ENCODE data around the gene VASH1. TPM values are rescaled to one million over a fixed set of nuclear protein-coding genes. Genes with fewer than 3 reads are reported as not detected.

VASH1 gene
- total RNA-seq, 1 experiment from 2014 or later: not detected

DNA sequence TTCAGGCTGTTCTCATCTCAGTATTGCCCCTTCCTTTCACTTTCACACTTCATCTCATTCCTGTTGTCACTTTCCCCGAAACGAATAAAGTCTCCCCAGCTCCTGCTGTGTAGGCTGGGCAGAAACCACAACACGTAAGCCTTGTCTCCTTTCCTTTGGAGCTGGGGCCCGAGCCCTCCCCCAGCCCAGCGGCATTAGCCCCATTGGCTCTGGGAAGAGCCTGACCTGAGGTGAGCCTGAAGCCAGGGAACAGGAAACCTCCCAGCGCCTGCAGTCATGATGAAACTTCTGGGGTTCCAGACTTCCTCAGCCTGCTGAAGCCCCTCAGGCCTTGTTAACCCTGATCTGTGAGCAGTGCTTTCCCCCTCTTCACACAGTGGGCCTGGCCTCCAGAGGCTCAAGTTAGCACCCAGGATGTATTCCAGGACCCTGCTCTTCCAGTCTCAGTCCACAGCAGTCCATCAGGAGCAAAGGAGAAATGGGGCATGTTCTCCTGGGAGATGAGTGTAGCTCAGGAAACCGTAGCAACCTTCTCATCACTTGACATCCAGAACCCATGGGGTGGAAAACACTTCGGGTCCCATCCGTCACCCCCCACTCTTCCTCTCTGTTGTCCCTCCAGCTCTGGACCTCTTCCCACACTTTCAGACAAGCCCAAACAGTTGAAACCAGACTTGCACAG lies 21.8 kb downstream of the VASH1 start:
- no peak for DNase-seq (ENCODE audit: low spot score)

DNA sequence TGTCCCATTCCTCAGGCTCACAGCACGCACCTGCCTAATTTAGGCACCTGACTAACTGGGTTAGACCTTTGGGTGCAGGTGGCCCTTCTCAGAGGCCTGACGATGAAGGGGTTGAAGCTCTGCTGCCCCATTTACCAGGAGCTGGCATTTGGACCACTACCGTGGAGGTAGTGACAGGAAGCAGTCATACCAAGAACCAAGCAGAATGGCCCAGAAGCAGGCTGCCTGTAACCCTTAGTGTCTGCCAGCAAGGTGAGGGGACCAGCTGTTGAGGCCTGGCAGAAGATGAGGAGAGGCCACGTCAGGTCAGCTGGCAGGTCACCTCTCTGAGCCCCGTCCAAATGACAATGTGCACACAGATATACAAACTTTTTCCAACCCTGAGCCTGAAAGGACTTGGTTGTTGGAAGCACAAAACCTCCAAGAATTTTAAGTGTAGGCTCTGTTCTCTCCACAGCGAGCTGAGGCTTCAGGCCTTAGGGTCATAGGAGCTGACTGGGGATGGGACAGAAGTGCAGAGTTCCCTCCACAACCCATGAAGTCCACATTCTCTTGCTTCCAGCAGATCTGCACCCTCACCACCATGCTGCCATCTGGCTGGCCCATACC lies 23.1 kb downstream of the VASH1 start:
- no peak for DNase-seq (ENCODE audit: low spot score)

DNA sequence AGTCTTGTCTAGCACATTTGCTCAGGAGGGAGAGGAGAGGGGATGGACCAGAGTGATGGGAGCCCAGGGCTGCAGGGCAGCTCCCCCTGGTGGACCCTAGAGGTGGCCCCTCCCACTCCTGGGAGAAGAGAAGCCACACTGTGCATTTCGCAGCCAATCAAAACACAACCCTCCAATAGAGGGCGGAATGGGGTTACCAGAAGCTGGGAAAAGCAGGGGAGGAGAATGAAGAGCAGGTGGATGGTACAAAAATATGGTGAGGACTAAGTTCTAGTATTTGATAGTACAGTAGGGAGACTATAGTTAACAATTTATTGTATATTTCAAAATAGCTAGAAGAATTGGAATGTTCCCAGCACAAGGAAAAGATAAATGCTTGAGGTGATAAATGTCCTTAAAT lies 23.6 kb downstream of the VASH1 start:
- peak; percentile 79 for DNase-seq (ENCODE audit: low spot score)

DNA sequence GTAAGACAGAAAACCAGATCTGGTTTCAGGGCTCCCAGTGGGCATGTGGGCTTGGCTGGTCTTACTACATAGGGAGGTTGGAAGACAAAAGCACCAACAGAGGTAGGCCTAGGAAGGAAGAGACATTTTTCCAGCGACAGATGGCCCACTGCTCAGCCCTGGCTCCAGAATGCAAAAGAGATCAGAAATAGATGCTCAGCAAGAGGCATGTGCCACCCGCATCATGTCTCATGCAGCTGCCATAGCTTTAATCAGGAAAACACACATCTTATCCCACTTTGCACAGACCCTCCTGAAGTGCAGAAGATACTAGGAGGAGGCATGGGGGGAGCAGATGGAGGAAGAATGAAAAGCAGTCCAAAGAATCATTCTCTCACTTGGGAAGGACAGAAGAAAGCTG lies 25.3 kb downstream of the VASH1 start:
- DNase-seq (ENCODE audit: low spot score): no peak

DNA sequence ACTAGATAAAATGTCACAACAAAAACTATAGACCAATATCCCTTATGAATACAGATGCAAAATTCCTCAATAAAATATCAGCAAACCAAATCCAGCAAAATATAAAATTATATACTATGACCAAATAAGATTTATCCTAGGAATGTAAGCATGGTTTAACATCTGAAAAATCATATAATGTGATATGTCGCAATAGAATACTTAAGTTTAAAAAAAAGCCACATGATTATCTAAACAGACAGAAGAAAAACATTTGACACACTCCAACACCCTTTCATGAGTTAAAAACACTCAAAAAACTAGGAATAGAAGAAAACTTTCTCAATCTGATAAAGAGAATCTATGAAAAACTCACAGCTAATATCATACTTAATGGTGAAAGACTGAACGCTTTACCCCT lies 31.2 kb downstream of the VASH1 start:
- no peak for DNase-seq (ENCODE audit: low spot score)

DNA sequence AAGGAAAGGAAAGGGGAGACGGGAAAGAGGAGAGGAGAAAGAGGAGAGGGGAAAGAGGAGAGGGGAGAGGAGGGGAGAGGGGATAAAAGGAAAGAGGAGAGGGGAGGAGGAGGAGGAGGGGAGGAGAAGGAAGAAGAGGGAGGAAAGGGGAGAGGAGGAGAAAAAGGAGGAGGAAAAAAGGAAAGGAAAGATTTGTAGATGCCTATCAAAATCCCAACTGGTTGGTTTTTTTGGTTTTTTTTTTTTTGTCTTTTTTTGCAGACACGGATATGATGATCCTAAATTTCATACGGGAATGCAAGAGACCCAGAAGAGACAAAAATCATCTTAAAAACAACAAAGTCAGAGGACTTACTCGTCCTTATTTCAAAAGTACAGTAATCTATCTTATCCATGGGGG lies 32.1 kb downstream of the VASH1 start:
- no peak for DNase-seq (ENCODE audit: low spot score)

DNA sequence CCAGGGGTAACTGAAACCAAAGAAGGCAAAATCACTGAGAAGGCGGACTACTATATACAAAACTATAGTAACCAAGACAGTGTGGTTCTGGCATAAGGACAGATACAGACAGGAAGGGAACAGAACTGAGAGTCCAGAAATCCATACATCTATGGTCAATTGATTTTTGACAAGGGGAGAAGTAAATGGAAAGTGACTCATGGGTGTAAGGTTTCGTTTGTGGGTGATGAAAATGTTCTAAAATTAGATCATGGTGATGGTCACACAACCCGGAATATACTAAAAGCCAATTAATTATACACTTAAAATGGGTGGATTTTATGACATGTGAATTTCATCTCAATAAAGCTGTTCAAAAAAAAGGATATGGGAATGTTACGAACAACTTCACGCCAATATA lies 32.7 kb downstream of the VASH1 start:
- DNase-seq (ENCODE audit: low spot score): no peak

DNA sequence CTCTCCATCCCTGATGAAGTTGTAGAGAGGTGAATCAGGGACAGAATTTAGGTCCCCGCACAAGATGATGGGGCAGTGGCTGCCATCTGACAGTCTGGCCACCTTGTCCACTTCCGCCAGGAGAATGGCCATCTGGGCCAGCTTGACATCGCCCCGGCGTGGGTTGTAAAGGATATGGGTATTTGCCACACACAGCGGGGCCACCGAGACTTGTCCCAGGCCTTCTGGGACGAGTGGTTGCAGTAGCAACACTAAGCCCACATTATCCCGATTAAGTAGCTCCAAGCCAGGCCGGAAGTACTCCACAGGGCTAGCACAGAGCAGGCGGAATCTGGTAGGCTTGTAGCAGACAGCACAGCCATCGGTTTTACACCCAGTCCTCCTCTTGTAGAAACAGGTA lies 45.2 kb downstream of the VASH1 start:
- no peak for DNase-seq (ENCODE audit: low spot score)

DNA sequence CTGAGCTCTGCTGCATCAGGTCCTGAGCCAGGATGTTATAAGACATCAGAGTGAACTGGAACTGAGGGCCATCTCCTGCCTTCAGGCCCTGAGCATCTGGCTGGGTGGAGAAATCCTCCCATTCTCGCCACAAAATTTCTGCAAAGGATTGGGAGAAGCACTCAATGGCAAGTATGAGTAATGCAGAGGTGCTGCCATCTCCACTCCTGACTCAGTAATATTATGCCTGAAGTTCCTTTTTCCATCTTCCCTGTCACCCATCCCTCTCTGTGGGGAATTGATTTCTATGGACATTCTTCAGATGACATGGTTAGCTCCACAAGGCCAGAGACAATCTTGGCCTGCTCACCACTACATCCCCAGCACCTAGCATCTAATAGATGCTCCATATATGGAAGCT lies 46.7 kb downstream of the VASH1 start:
- DNase-seq (ENCODE audit: low spot score): no peak

DNA sequence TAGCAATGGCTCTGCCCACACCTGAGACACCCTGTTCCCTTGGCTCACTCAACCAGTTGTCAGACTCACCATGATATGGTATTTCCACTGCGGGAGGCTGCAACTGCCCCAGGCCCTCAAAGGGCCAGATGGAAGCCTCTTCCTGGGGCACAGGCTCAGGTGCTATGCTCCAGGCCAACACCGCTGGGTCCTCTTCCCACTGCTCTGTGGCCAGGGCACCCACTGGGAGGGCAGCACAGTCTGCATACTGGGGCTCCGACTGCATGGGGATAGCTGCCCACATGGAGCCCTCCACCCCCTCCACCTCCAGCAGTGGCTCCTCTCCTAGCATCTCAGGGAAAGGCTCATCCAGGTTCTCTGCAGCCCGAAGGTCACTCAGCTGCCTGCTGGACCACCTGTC lies 47.7 kb downstream of the VASH1 start:
- DNase-seq (ENCODE audit: low spot score): no peak

DNA sequence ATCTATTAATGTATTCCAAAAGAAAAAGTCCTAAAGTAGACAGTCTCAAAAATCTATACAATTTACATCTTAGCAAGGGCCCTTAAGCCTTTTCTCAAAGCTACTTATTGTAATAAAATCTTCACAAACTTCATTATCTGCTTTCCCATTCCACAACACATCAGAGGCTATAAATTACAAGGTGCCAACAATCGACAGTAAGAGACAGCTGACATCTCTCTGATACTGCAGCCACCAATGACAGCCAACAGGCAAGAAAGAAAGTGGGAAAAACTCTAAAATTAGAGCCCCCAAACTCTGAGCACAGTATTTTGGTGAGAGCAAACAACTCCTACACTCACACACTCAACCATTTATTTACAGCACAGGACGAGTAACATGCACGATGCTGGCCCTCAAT lies 49.3 kb downstream of the VASH1 start:
- DNase-seq (ENCODE audit: low spot score): no peak

DNA sequence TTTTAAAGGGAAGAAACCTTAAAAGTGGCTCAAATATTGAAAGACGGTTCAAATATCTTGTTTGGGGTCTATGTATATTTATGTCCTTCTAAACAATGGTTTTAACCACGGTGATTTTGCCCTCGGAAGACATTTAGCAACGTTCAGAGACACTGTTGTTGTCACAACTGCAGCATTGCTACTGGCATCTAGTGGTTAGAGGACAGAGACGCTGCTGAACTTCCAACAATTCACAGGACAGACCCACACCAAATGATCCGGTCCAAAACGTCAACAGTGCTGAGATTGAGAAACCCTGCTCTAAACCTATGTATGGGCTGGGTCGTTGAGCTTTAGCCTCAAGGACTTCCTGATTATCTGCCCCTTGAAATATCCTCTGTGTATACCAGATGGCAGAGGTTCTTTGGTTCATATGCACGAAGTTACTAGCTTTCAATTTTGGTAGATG lies 49.7 kb downstream of the VASH1 start:
- DNase-seq (ENCODE audit: low spot score): peak; percentile 27

DNA sequence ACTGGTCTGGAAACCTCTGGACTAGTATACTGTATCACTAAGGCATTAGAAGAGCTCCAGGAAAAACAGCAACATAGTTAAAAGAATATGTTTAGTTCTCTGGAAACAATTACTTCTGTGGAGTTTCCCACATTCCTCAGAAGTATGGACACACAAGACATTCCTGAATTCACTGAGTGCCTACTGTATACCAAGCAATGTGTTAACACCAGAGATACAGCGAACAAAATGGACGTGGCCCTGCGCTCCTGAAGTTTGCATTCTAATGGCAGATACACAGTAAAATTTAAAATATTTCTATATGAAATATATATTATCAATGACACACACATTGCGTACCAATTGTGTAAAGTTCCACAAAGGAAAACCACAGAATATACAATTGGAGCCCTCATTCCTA lies 50.3 kb downstream of the VASH1 start:
- no peak for DNase-seq (ENCODE audit: low spot score)

DNA sequence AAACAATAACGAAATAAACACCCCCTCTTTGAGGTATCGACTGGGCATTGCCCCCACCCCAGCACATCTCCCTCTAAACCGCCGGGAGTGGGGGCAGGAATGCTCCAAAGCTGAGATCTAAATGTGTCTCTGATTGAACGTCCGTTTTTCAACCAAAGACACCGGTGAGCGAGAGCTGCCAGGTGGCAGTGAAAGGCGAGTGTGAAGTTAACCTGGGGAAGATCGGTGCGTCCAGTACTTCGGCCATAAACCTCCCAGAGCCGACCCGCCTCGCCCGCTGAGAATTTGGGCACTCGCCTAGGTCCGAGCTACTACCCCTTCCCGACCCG lies 50.8 kb downstream of the VASH1 start:
- peak; percentile 21 for DNase-seq (ENCODE audit: low spot score)

DNA sequence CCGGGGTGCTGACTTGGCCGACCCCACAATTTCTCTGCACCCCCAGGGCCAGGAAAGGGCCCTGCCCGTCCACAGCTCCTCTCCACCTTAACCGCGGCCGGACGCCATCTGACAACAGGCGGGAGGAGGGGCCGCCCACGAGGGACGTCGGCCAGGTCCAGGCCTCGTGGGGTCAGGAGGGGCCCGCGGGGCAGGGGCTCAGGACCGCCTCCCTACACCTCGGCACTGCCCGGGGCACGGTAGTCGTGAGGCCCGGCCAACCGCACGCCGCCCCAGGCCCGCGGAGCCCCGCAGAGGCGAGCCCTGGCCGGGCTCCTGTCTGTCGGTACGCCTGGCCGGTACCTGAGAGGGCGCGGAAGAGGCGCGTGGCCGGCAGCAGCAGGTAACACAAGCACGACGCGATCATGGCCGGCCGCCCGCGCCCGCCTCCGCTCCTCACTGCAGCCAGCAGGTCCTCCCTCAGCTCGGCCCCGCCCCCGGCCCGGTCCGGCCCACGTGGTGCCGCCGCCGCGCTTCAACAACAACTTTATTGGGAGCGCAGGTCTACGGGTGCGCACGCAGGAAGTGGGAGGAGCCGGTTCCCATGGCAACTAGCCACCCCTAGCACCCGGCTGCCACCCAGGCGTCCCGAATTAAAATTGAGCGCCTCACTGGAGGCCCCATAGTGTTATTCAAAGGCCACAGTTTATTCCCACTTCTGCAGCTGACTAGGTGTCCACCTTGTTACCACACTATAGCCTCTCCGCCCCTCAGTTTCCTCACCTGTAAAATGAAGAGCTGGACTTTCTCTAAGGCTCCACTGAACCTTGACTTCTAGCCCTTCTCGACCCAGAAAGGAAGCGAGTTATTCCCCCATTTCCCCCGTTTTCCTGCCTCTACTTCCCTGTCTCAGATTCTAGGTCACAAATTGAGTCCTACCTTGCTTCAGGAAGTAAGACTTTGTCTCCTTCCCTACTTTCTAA lies 51.4 kb downstream of the VASH1 start, which contains the start of gene ANGEL1:
Gene ANGEL1 (minus strand): TSS at position 461 of the 962 bp plus-strand sequence. CDS start 55 bp downstream, at position 406.
- peak; percentile 87 for DNase-seq (ENCODE audit: low spot score)

DNA sequence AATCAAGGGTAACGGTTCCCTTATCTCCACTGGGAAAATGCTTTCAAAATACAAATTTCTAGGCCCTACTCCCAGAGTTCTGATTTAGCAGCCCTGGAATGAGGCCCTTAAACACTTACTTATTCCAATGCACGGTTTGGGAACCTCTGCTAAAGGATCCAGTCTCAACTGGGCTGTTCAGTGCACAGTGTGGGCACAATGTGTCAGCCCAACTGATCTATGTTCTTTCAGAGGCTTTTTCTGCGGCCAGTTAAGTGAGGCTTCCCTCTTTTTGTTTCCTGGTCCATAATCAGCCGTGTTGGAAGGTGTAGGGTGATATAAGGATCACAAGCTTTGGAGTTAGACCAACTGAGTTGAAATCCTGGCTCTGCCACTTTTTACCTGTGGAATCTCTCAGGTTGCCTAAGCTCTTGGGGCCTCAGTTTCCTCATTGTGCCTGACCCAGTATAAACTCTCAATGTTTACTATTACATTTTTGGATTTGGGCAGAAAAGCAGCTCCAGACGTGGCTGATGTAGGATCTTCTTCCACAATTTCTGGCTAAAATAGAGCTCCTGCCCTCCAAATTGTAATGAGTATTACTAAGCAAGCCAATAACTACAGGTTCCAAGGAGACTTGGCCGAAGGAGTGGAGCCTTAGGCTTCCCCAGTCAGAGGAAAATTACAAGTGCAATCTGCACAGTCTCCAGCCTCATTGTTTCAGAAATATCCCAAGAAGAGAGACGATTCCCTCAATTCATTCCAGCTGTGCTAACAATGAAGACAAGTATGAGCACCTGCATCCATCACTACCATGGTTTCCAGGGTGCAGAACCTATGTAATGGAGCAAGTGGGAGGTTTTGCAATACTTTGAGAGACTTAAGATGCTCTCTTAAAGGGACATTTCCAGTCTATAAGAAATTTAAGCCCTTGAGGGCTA lies 53.7 kb downstream of the VASH1 start:
- no peak for DNase-seq (ENCODE audit: low spot score)

DNA sequence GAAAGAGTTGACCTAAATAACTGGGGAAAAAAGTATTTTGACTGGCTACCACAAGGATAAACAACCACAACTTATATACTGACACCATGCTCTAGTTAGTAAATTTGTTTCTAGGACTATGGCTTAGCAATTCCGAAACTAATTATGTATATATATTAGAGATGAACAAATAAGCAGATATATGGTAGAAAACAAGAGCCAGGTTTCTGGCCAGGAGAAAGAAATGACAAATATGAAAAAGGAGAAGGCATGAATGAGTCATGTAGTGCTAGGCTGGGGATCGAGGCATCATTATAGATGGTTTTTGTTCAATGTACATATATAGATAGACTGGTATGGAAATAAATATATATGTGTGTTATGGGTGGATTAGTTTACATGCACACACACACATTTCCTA lies 59.4 kb downstream of the VASH1 start:
- DNase-seq (ENCODE audit: low spot score): no peak

DNA sequence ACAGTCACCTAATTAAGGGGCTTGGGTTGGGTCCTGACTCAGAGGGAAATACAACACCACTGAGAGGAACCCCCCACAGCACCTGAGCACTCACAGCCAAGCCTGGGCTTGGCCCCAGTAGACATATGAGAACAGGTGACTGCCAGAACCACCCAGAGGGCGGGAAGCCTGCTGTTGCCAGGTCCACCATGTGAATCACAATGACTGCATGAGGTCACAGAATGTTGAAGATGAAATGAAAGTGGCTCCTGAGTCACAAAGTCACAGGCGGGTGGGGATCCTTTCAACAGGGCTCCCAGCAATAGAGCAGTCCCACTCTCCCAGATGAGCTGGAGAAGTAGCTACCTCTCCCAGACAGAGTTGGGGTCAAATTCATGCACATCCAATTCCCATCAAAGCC lies 64.9 kb downstream of the VASH1 start, which contains the start of gene LRRC74A:
Gene LRRC74A (plus strand): TSS at position 287 of the 400 bp plus-strand sequence. CDS start 290 bp downstream, outside the sequence.
- DNase-seq (ENCODE audit: low spot score): peak; percentile 9

DNA sequence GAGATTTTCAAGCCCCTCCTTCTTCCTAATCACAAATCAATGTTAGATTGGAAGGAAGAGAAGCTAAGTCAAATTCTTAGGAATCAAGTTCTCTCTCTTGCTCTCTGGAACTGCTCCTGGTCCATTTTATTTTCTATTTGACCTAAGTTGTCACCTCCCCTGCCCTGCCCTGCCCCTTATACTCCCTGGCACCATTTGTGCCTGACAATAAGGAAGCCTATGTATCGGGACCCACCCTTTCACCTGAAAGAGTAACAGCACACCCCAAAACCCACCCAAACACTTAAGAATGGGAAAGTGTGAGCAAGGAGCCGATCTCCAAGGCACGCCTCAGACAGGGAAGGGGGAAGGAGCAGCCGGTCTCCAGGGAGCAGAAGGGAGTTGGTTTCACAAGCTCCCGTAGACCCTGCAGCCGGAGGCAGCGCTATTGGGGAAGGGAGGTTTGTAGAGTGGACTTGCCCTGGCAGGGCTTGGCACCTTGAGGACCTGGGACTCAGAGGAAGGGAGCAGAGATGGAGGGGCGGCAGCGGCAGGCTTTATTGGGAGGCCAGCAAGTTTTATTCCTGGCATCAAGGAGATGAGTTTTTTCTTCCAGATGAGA lies 66.5 kb downstream of the VASH1 start:
- no peak for DNase-seq (ENCODE audit: low spot score)

DNA sequence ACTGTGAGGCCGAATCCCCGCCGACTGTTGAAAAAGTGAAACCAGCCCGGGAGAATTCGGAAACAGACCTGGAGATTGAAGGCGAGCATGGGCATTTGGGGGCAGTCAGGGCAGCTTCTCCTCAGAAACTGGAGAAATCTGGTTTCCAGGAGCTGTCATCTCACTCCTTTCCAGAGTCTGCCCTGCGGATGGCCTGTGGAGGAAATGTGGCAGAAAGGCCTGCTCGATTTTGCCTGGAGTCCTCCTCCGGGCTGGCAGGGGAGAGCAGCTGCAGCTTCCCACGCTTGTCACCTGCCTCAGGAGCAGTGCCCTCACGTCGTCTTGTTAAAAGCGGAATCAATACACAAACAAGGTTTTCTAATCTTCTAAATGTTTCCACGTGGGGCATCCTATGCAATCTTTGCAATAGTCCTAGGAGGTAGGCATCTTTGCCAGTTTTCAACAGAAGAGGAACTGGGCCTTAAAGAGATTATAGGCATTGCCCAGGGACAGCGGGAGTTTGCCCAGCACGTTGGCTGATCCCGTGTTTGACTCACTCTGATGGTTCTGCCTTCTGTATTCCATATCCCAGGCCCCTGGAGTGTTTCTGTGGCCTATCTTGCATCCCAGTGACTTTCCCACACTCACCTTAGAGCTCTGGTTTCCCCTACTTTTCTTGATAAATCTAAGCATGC lies 67.2 kb downstream of the VASH1 start:
- DNase-seq (ENCODE audit: low spot score): no peak
